PC-9 (cell line): ENCODE data around the gene ZDHHC5. TPM values are rescaled to one million over a fixed set of nuclear protein-coding genes. Genes with fewer than 3 reads are reported as not detected.

Source experiments
- BruUV-seq: library from RNA; stranded (reverse); fragments of 400-500 nt; replicated peaks from 2 replicates; lab custom pipeline; 2021; lab: Mats Ljungman, UMichigan
- CTCF ChIA-PET: fragments of 300-600 bp; sonication (Branson Sonifier 250); formaldehyde crosslinking; loops from one replicate; lab custom pipeline; 2022; ENCODE audit warnings: antibody characterized with exemption; lab: Charles Lee
- POLR2A ChIA-PET: fragments of 300-600 bp; sonication (Branson Sonifier 250); formaldehyde crosslinking; loops from one replicate; lab custom pipeline; 2022; ENCODE audit warnings: antibody characterized with exemption; ENCODE audit not compliant: unreplicated experiment; lab: Charles Lee
- DNase-seq, 2 experiments: peaks; one replicate each; pipeline versions ENCODE4 v3.0.0 to v3.0.0-alpha.2; 2015 to 2022; ENCODE audit warnings: mixed read lengths in 1 of 2
- H2AFZ ChIP-seq: fragments of 200-600 bp; sonication (generic); 2 replicates; pipeline ENCODE4 v1.8.1; 2017; ENCODE audit warnings: antibody characterized with exemption
- H3F3A ChIP-seq: fragments of 200-600 bp; sonication (generic); 2 replicates; pipeline ENCODE4 v1.8.1; 2017; ENCODE audit warnings: antibody characterized with exemption, mild to moderate bottlenecking, low read depth; ENCODE audit not compliant: insufficient read depth
- H3K27ac ChIP-seq: fragments of 200-600 bp; sonication (generic); 2 replicates; pipeline ENCODE4 v1.6.1; 2016; ENCODE audit warnings: mixed run types
- H3K27me3 ChIP-seq: fragments of 200-600 bp; sonication (generic); 2 replicates; pipeline ENCODE4 v1.6.1; 2016; ENCODE audit warnings: low read depth, mixed run types; ENCODE audit not compliant: insufficient read depth
- H3K36me3 ChIP-seq: fragments of 200-600 bp; sonication (generic); 2 replicates; pipeline ENCODE4 v1.6.1; 2016; ENCODE audit warnings: low read depth, mixed run types
- H3K4me1 ChIP-seq: fragments of 200-600 bp; sonication (generic); replicated peaks from 2 replicates; pipeline ENCODE4 v1.6.1; 2016; ENCODE audit warnings: mixed run types; ENCODE audit not compliant: insufficient read depth
- H3K4me2 ChIP-seq: fragments of 200-600 bp; sonication (generic); 2 replicates; pipeline ENCODE4 v1.6.1; 2017; ENCODE audit warnings: mixed run types
- H3K4me3 ChIP-seq: fragments of 200-600 bp; sonication (generic); 2 replicates; pipeline ENCODE4 v1.6.1; 2016; ENCODE audit warnings: mixed run types
- H3K79me2 ChIP-seq: fragments of 200-600 bp; sonication (generic); 2 replicates; pipeline ENCODE4 v1.6.1; 2017; ENCODE audit warnings: low read depth, mixed run types
- H3K9me2 ChIP-seq: fragments of 200-600 bp; sonication (generic); 2 replicates; pipeline ENCODE4 v1.8.1; 2017; ENCODE audit warnings: mild to moderate bottlenecking; ENCODE audit not compliant: insufficient read depth
- H3K9me3 ChIP-seq: fragments of 200-600 bp; sonication (generic); 2 replicates; pipeline ENCODE4 v1.8.1; 2016; ENCODE audit warnings: low read depth; ENCODE audit not compliant: insufficient read depth
- H4K20me1 ChIP-seq: fragments of 200-600 bp; sonication (generic); 2 replicates; pipeline ENCODE4 v1.8.1; 2017; ENCODE audit not compliant: insufficient read depth
- CTCF ChIP-seq: fragments of 200-600 bp; sonication (generic); conservative IDR thresholded peaks from 2 replicates; pipeline ENCODE4 v1.6.1; 2017; ENCODE audit warnings: mixed run types, antibody characterized with exemption, mild to moderate bottlenecking, moderate library complexity
- EZH2 ChIP-seq: fragments of 200-600 bp; sonication (generic); IDR thresholded peaks from 2 replicates; pipeline ENCODE4 v1.8.0; 2017; ENCODE audit warnings: antibody characterized with exemption, low read depth
- intact Hi-C: fragments of 100-400 bp; cut with micrococcal nuclease; formaldehyde crosslinking; loops from one replicate; pipeline ENCODE4 v1.10.0; 2022; ENCODE audit not compliant: unreplicated experiment
- total RNA-seq: library from RNA; stranded (reverse); gene quantifications from 2 replicates; pipeline ENCODE4 v1.2.3, GENCODE V29; 2021

The ZDHHC5 gene
- total RNA-seq, 1 experiment from 2014 or later: 94.2 TPM

- peaks cover 88% of the 10 kb centered on the region for H3K79me2 ChIP-seq
- ChIA-PET CTCF (no interaction called here), POLR2A (interaction anchor here (0.6 kb wide), 1 partner anchor 15 kb away, joined by 6 read pairs; the partner anchor contains the start of gene MED19)
- H3K9me3 ChIP-seq: no peaks in the 10 kb centered on the region
- TF ChIP-seq CTCF: no peak
- no peak for TF ChIP-seq EZH2
- no peaks in the 10 kb centered on the region for H3K27me3 ChIP-seq
- intact Hi-C loops: no loop called here
- peaks cover 28% of the 10 kb centered on the region for H4K20me1 ChIP-seq
- no peaks in the 10 kb centered on the region for H3K9me2 ChIP-seq
- H3K4me1 ChIP-seq: peaks cover 9% of the 10 kb centered on the region
- DNase-seq: no peak
- BruUV-seq: no TSS peak
- H3K4me2 ChIP-seq: no peak overlapping the region
- no peak overlapping the region for H3K4me3 ChIP-seq
- H3K27ac ChIP-seq: peak overlapping the region; percentile 21
- peaks cover 16% of the 10 kb centered on the region for H3F3A ChIP-seq
- 0 out of 2 replicates have a peak, but pooled peaks cover 18% of the 10 kb centered on the region for H3K36me3 ChIP-seq
- no peak overlapping the region for H2AFZ ChIP-seq
Measured at GRCh38 chr11:57727185-57727584, 59.3 kb downstream of the ZDHHC5 start.

- Histone ChIP-seq H3K27ac (no peak overlapping the region), H3K4me2 (no peak overlapping the region), H4K20me1 (peaks cover 20% of the 10 kb centered on the region), H3K9me2 (no peaks in the 10 kb centered on the region), H3K4me3 (no peak overlapping the region), H3K36me3 (0 out of 2 replicates have a peak, but pooled peaks cover 14% of the 10 kb centered on the region), H3K27me3 (no peaks in the 10 kb centered on the region), H3K79me2 (peaks cover 85% of the 10 kb centered on the region), H3K9me3 (no peaks in the 10 kb centered on the region), H3K4me1 (peaks cover 23% of the 10 kb centered on the region), H3F3A (peaks cover 31% of the 10 kb centered on the region), H2AFZ (no peak overlapping the region)
- POLR2A ChIA-PET: interaction anchor here (0.6 kb wide), 1 partner anchor 134 kb away, joined by 6 read pairs; no protein-coding TSS in a partner anchor
- intact Hi-C loops: no loop called here
- DNase-seq: no peak
- no TSS peak for BruUV-seq
- CTCF ChIA-PET: no interaction called here
- TF ChIP-seq CTCF: no peak
- TF ChIP-seq EZH2: no peak
Measured at GRCh38 chr11:57728829-57729228, 60.9 kb downstream of the ZDHHC5 start.

GRCh38 chr11:57729479-57729878 lies 61.6 kb downstream of the ZDHHC5 start:
- H3K4me2 ChIP-seq: no peak overlapping the region
- peaks cover 37% of the 10 kb centered on the region for H3F3A ChIP-seq
- H3K79me2 ChIP-seq: peaks cover 85% of the 10 kb centered on the region
- DNase-seq: no peak
- no TSS peak for BruUV-seq
- intact Hi-C loops: no loop called here
- H3K4me1 ChIP-seq: peaks cover 30% of the 10 kb centered on the region
- CTCF ChIA-PET: no interaction called here
- H2AFZ ChIP-seq: no peak overlapping the region
- 0 out of 2 replicates have a peak, but pooled peaks cover 18% of the 10 kb centered on the region for H3K36me3 ChIP-seq
- TF ChIP-seq EZH2: no peak
- TF ChIP-seq CTCF: no peak
- H3K9me3 ChIP-seq: no peaks in the 10 kb centered on the region
- POLR2A ChIA-PET: no interaction called here
- H3K4me3 ChIP-seq: no peak overlapping the region
- no peak overlapping the region for H3K27ac ChIP-seq
- no peaks in the 10 kb centered on the region for H3K9me2 ChIP-seq
- no peaks in the 10 kb centered on the region for H3K27me3 ChIP-seq
- peaks cover 14% of the 10 kb centered on the region for H4K20me1 ChIP-seq
